ENCODE results near the gene DNMBP.
A peak's percentile ranks its signal among the peaks of the same experiment; 100 is the strongest.
"Not testable (repeated sequence)": the region's sequence is repeated elsewhere in the genome, so short reads cannot be mapped to it uniquely, and the experiment has no call there.

DNMBP gene

DNA sequence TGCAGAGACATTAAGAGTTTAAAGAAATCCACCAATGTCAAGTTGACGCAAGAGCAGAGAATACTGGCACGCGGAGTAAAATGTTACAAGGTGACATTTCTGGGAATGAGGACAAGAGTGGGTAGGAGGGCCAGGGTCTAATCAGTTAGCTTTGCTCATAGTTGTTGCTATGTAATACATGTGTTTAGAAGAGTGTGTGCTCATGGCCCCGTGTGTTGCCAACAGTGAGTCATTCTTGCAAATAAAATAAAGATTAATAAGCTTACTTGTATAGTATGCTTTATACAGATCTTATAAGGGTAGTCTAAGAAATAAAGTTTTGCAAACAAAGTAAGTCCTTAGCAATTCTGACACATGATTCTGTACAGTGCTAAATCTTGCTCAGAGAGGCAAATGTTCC is 64.5 kb downstream of the DNMBP start:
- no peak for DNase-seq

DNA sequence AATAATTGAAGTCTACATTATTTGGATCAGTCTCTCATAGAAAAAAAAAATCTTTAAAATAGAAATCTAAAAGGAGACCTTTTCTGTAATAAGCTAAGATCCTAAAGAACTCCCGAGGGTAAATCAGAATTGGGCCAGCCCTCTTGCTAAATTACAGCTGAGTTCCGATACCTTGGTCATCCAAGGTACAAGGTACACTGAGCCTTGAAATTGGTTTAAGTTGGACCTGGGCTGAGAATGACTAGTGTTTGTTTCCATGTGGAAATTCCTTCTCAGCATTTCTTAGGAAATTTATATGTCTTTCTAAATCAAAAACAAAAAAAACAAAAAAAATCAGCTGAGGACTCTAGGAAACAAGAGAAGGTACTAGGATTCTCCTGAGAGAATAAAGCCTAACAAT is 64.9 kb downstream of the DNMBP start:
- DNase-seq = no peak

- DNase-seq = no peak
Observed at GRCh38 chr10:99943908-99944307, 65.8 kb downstream of the DNMBP start.

GRCh38 chr10:99941942-99942820 is 67.6 kb downstream of the DNMBP start:
- no peak for DNase-seq

DNA sequence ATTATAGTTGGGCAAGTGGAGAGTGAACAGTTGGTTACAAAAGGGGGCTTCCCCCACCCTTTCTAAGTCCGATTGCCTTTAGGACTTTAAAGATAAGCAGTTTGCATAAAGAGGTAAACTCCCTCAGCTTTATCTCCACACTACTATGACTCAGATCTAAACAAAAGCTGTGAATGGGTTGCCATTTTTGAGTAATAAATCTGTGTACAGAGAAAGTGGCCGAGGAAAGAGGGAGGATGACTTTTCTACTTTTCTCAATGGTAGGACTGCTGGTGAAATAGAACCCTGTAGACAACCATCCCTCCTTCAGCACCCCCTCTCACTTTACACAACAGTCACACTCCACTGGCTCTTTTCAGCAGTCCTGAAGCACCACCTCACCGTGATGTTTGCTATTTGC is 71.2 kb downstream of the DNMBP start:
- peak; percentile 7 for DNase-seq

DNA sequence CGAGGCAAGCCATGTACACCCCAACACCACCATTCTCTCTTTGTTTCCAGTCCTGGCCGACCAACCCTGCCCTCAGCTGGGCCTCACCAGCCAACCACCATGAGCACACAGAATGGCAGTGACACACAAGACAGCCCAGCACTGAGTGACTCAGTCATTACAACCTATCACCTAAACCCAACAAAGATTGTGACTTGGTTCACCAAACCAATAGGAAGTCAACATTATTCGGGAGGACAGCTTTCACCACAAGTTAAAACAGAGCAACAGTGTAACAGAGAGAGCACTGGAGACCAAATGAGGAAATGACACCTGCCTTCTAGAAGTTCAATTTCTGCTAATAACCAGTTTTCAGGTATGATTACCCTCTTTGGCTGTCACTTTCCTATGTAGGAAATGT is 72.1 kb downstream of the DNMBP start:
- DNase-seq = no peak

- DNase-seq = not testable (repeated sequence)
Observed at GRCh38 chr10:99932203-99932957, 77.4 kb downstream of the DNMBP start.

DNA sequence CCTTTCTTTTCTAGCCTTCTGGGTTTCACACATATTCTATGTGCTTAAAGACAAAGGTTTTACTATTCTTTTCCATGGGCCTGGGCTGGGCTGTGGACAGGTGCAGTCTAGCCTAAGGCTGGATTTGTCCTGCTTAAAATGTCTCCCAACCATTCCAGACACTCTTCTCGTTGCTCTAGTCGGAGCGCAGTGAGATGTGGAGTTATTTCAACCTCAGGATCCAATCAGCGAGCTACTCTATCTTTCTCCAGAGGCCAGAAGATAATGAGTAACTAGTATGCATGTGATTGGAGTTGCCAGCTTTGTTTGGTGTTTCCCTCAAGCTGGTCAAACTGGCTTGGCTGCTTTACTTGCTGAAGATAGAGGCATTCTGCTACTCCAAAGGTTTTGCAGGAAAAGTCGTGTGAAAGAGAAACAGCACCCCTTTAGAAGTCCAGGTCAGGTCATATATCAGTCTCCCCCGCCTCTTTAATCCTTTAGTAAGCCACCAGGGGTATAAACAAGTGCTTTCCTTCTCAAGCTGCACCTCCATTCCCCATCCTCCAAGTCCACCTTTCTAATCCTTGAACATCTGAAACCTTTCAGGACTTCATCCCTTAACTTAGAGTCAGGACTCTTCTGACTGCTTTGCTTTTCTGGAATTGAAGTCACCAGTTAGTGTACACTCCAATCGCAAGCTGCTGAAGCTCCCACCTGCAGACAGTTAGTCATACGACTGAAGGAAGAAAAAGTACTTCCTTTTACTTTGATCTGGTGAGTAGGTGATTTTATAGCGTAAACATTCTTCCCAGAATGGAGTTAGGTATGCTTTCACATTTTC is 78.8 kb downstream of the DNMBP start:
- DNase-seq = no peak

GRCh38 chr10:99929360-99929759 is 80.4 kb downstream of the DNMBP start:
- DNase-seq = no peak

DNA sequence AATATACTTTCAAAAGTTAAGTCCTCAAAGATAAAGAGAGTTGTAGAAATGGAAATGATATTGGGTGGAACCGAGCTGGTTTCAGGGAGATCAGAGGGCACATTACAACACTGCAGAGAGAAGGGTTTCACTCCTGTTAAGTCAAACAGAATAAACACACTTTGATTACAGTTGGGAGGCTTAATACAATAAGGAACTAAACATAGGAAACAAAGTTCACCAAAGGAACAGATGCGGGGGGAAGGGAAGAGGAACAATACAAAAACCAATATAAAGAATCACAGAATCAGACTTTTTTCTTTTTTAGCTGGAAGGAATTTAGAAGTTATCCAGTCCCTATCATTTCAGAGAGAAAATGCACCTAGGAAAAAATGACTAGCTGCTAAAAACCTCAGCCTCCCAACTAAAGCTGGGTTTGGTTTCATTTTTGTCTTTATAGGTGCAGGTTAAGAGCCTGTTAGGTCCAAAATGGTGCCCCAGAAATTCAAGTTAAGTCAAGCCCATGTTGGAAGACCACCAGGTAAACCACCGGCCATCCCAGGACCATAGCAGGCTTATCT is 81.9 kb downstream of the DNMBP start:
- peak; percentile 41 for DNase-seq

GRCh38 chr10:99926925-99927720 is 82.6 kb downstream of the DNMBP start:
- DNase-seq = no peak

GRCh38 chr10:99924451-99925255 is 85.1 kb downstream of the DNMBP start:
- DNase-seq = no peak

DNA sequence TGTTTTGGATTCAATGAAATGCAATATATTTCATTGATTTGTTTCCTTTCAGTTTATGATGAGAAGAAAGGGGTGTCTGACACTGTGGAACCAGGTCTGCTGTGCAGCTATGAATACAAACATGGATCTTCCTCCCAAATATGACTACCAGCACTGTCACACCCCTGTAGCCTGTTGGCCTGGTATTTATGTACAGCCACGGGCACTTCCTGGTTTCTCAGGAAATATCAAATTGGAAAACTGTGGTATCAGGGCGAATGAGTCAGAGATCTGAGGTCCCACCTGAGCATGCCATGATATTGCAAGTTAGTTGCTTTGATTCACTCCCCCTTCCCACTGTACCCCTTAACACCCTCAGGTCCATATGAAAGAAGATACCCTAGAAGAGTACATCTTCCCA is 87.8 kb downstream of the DNMBP start:
- no peak for DNase-seq

- DNase-seq = no peak
Observed at GRCh38 chr10:99920901-99921300, 88.8 kb downstream of the DNMBP start.

DNA sequence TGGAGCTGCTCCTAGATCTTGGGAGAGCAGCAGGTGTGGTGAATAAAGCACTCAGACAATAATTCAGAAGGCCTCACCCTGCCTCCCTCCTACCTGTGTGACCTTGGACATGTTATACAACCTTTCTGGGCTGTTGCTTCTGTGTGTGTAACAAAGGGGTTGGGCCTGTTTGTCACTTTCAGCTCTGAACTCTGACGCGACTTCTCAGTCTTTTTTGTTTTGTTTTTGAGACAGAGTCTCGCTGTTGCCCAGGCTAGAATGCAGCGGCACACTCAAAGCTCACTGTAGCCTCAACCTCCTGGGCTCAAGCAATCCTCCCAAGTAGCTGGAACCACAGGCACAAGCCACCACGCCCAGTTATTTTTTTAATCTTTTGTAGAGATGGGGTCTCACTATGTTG is 89.3 kb downstream of the DNMBP start:
- no peak for DNase-seq

DNA sequence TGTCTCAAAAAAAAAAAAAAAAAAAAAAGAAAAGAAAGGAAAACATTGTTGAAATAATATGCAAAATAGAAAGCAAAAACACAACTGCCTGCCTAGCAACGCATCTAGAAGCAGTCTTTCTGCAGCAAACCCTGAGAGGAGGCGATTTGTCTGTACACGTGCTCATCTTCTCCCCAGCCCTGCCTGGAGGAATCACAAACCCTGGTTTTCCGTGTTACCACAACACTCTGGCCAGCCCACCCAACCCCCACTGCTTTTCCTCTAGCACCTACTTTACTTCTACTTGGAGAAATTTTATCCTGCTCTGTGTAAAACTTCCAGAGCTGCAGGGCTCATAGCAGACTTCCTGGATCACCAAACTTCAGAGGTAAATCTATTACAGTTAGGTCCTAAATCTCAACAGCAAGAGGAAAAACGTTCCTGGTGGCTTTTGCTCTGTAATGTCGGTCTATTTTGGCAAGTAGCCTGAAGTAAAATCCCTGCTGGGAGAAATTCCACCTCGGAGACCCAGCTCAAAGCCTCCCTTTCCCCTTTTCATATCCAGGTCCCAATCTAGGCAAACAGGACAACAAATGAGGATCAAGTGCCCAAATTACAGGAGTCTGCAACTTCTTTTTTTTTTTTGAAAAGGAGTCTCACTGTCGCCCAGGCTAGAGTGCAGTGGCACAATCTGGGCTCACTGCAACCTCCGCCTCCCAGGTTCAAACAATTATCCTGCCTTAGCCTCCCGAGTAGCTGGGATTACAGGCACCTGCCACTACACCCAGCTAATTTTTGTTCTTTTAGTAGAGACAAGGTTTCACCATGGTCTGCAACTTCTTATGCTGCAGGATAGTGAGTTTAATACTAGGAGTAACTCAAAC is 91.6 kb downstream of the DNMBP start:
- DNase-seq = no peak

DNA sequence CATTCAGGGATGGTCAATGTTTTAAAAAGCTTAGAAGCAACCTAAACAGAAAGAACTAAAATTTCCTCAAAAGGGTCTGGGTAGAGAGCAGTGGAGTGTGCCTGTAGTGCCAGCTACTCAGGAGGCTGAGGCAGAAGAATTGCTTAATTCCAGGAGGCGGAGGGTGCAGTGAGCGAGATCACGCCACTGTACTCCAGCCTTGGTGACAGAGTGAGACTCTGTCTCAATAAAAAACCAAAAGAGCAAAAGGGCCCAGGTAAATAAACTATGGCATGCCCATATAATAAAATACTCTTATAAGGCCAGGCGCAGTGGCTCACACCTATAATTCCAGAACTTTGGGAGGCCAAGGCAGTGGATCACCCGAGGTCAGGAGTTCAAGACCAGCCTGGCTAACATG is 93.0 kb downstream of the DNMBP start:
- DNase-seq = no peak

GRCh38 chr10:99915414-99915813 is 94.3 kb downstream of the DNMBP start:
- DNase-seq = no peak

- DNase-seq = no peak
Observed at GRCh38 chr10:99914236-99914635, 95.5 kb downstream of the DNMBP start.

- DNase-seq = no peak
Observed at GRCh38 chr10:99913831-99914235, 95.9 kb downstream of the DNMBP start.

Measured in hematopoietic multipotent progenitor cell treated with erythropoietin and hydrocortisone succinate and interleukin-3 and kit ligand, for 4 days (in vitro differentiated cells).